ENCODE results near the gene LYRM7.

- TF ChIP-seq CTCF (conservative IDR thresholded peaks at IDR 0.05) (no peak), ZFX (IDR thresholded peaks at IDR 0.05) (no peak)
These were observed 53.9 kb downstream of the LYRM7 start for GRCh38 chr5:131224387-131225201.

All from C4-2B (cell line).